HFFc6 (cell line): ENCODE data around the gene TOR1AIP2. TPM values are rescaled to one million over a fixed set of nuclear protein-coding genes. Genes with fewer than 3 reads are reported as not detected.

Experiments used
- DNase-seq: peaks from one replicate; pipeline ENCODE4 v3.0.0-alpha.2; 2018
- H3K27ac Mint-ChIP-seq: 2 replicates; pipeline ENCODE4 v1.8.0; 2020; ENCODE audit warnings: mild to moderate bottlenecking, mixed read lengths
- H3K27me3 Mint-ChIP-seq: 2 replicates; pipeline ENCODE4 v1.8.0; 2021; ENCODE audit warnings: mild to moderate bottlenecking, moderate library complexity, mixed read lengths; ENCODE audit not compliant: insufficient read depth
- H3K36me3 Mint-ChIP-seq: 2 replicates; pipeline ENCODE4 v1.8.0; 2021; ENCODE audit warnings: low read depth, mixed read lengths
- H3K4me1 Mint-ChIP-seq: 2 replicates; pipeline ENCODE4 v1.8.0; 2020; ENCODE audit warnings: low read depth, mixed read lengths
- H3K4me3 Mint-ChIP-seq: 2 replicates; pipeline ENCODE4 v1.8.0; 2020; ENCODE audit warnings: mild to moderate bottlenecking, moderate library complexity, mixed read lengths
- H3K9me3 Mint-ChIP-seq: 2 replicates; pipeline ENCODE4 v1.8.0; 2020; ENCODE audit warnings: mild to moderate bottlenecking, mixed read lengths
- total RNA-seq, 6 experiments: library from RNA; stranded (reverse); fragmentation: NEBNext Ultra II Directional; extraction: Animal tissue kit (Norgen Biotek cat#: 25700); gene quantifications; 2 replicates in 1 of 6; 3 replicates in 5 of 6; pipeline ENCODE4 v1.2.3, GENCODE V29; 2021
- TF ChIP-seq, protein P1 (sequence below): fragments of 200-600 bp; sonication (generic); IDR thresholded peaks from 2 replicates; pipeline ENCODE4 v1.5.0; 2021; ENCODE audit warnings: antibody characterized with exemption, mild to moderate bottlenecking

TOR1AIP2 gene
- total RNA-seq, 6 experiments from 2014 or later = 89.7 to 127 (median 108) TPM

- DNase-seq = no peak
- no peak overlapping the region for H3K4me3 Mint-ChIP-seq
- peaks cover 48% of the 10 kb centered on the region for H3K4me1 Mint-ChIP-seq
- H3K9me3 Mint-ChIP-seq = peaks cover 4% of the 10 kb centered on the region
- no peak overlapping the region for H3K27ac Mint-ChIP-seq
- no peaks in the 10 kb centered on the region; the same call in 1 of the 2 replicates for H3K27me3 Mint-ChIP-seq
- TF ChIP-seq, protein P1, sequence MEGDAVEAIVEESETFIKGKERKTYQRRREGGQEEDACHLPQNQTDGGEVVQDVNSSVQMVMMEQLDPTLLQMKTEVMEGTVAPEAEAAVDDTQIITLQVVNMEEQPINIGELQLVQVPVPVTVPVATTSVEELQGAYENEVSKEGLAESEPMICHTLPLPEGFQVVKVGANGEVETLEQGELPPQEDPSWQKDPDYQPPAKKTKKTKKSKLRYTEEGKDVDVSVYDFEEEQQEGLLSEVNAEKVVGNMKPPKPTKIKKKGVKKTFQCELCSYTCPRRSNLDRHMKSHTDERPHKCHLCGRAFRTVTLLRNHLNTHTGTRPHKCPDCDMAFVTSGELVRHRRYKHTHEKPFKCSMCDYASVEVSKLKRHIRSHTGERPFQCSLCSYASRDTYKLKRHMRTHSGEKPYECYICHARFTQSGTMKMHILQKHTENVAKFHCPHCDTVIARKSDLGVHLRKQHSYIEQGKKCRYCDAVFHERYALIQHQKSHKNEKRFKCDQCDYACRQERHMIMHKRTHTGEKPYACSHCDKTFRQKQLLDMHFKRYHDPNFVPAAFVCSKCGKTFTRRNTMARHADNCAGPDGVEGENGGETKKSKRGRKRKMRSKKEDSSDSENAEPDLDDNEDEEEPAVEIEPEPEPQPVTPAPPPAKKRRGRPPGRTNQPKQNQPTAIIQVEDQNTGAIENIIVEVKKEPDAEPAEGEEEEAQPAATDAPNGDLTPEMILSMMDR = no peak
- H3K36me3 Mint-ChIP-seq = peaks cover 32% of the 10 kb centered on the region
These were observed 4.2 kb downstream of the TOR1AIP2 start for GRCh38 chr1:179873438-179873851.

DNA sequence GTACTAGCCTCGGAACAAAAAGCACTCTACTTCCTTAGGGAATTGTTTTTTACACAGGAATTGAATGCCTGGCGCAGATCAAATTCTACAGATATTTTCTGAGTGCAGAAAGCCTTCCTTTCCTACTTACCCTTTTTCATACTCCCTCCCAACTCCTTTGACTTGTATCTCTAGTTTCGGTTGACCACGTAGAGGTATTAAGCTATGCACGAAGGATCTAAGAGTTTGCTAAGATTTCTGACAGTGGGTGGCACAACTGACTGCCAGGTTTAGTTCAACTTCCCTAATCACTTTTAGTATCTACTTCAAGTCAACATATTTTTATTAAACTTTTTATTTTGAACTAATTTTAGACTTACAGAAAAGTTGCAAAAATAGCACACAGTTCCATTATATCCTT lies 5.0 kb downstream of the TOR1AIP2 start:
- Mint-ChIP-seq H3K4me1 (peaks cover 48% of the 10 kb centered on the region), H3K27ac (no peak overlapping the region), H3K27me3 (no peaks in the 10 kb centered on the region; the same call in 1 of the 2 replicates), H3K4me3 (no peak overlapping the region), H3K9me3 (peaks cover 3% of the 10 kb centered on the region), H3K36me3 (peaks cover 32% of the 10 kb centered on the region)
- no peak for DNase-seq
- TF ChIP-seq, protein P1 = no peak

- TF ChIP-seq, protein P1 = no peak
- Mint-ChIP-seq H3K4me3 (no peak overlapping the region), H3K27ac (no peak overlapping the region), H3K36me3 (peaks cover 29% of the 10 kb centered on the region), H3K27me3 (no peaks in the 10 kb centered on the region), H3K9me3 (no peaks in the 10 kb centered on the region), H3K4me1 (peaks cover 54% of the 10 kb centered on the region)
- no peak for DNase-seq
These were observed 5.7 kb downstream of the TOR1AIP2 start for GRCh38 chr1:179871940-179872339.

DNA sequence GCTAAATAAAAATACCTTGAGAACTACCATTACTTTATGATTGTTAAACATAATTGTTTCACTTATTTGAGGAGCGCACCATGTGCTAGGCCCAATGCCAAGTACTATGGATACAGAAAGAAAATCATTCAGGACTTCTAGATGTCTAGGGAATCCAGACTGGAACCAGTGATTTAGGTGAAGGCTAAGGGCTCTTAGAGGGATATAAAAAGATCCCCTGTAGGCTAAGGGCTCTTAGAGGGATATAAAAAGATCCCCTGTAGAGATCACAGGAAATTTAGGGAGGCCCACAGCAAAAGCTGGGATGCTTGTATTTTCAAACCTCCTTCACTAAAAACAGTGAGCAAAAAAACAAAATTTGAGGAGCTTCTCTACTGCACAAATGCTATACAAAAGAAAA lies 6.7 kb downstream of the TOR1AIP2 start:
- Mint-ChIP-seq H3K27me3 (no peaks in the 10 kb centered on the region), H3K4me1 (peaks cover 54% of the 10 kb centered on the region), H3K9me3 (no peaks in the 10 kb centered on the region), H3K27ac (no peak overlapping the region), H3K4me3 (no peak overlapping the region), H3K36me3 (peaks cover 26% of the 10 kb centered on the region)
- TF ChIP-seq, protein P1 = no peak
- DNase-seq = no peak

GRCh38 chr1:179867493-179868330 lies 9.9 kb downstream of the TOR1AIP2 start:
- H3K9me3 Mint-ChIP-seq = no peaks in the 10 kb centered on the region
- H3K4me3 Mint-ChIP-seq = no peak overlapping the region
- TF ChIP-seq, protein P1 = peak; percentile 83
- H3K36me3 Mint-ChIP-seq = peaks cover 21% of the 10 kb centered on the region
- peaks cover 37% of the 10 kb centered on the region for H3K4me1 Mint-ChIP-seq
- H3K27ac Mint-ChIP-seq = no peak overlapping the region
- H3K27me3 Mint-ChIP-seq = no peaks in the 10 kb centered on the region
- peak; percentile 49 for DNase-seq
